Rectal smooth muscle tissue (tissue), 1 donor: ENCODE results near the gene LPP.

Experiments
- H3K27ac ChIP-seq: one replicate; pipeline ENCODE4 v1.7.0; 2013; ENCODE audit warnings: low read depth, low read length, inconsistent platforms
- H3K27me3 ChIP-seq: one replicate; pipeline ENCODE4 v1.7.0; 2013; ENCODE audit warnings: low read length; ENCODE audit not compliant: control insufficient read depth, insufficient read depth
- H3K36me3 ChIP-seq: one replicate; pipeline ENCODE4 v1.7.0; 2013; ENCODE audit warnings: low read length; ENCODE audit not compliant: control insufficient read depth, insufficient read depth
- H3K4me1 ChIP-seq: one replicate; pipeline ENCODE4 v1.7.0; 2013; ENCODE audit warnings: low read length; ENCODE audit not compliant: control insufficient read depth, insufficient read depth
- H3K4me3 ChIP-seq: one replicate; pipeline ENCODE4 v1.7.0; 2013; ENCODE audit warnings: low read length
- H3K9ac ChIP-seq: one replicate; pipeline ENCODE4 v1.7.0; 2013; ENCODE audit warnings: low read length

Gene LPP

GRCh38 chr3:188772886-188773285 is 618.9 kb downstream of the LPP start:
- Histone ChIP-seq H3K27ac (no peak overlapping the region), H3K36me3 (no peaks in the 10 kb centered on the region), H3K4me3 (no peak overlapping the region), H3K9ac (no peak overlapping the region), H3K27me3 (no peaks in the 10 kb centered on the region), H3K4me1 (peaks cover 3% of the 10 kb centered on the region)

- H3K36me3 ChIP-seq, result no peaks in the 10 kb centered on the region
- H3K27me3 ChIP-seq, result no peaks in the 10 kb centered on the region
- H3K9ac ChIP-seq, result no peak overlapping the region
- peaks cover 3% of the 10 kb centered on the region for H3K4me1 ChIP-seq
- H3K4me3 ChIP-seq, result no peak overlapping the region
- no peak overlapping the region for H3K27ac ChIP-seq
Measured at GRCh38 chr3:188775412-188775811, 621.5 kb downstream of the LPP start.

- Histone ChIP-seq H3K4me1 (peaks cover 3% of the 10 kb centered on the region), H3K36me3 (no peaks in the 10 kb centered on the region), H3K9ac (no peak overlapping the region), H3K27me3 (no peaks in the 10 kb centered on the region), H3K27ac (no peak overlapping the region), H3K4me3 (no peak overlapping the region)
Measured at GRCh38 chr3:188776447-188776846, 622.5 kb downstream of the LPP start.

GRCh38 chr3:188778091-188778852 is 624.3 kb downstream of the LPP start:
- H3K36me3 ChIP-seq, result no peaks in the 10 kb centered on the region
- no peak overlapping the region for H3K27ac ChIP-seq
- H3K4me1 ChIP-seq, result no peaks in the 10 kb centered on the region
- no peak overlapping the region for H3K9ac ChIP-seq
- H3K4me3 ChIP-seq, result no peak overlapping the region
- H3K27me3 ChIP-seq, result no peaks in the 10 kb centered on the region

GRCh38 chr3:188779281-188779980 is 625.5 kb downstream of the LPP start:
- H3K27me3 ChIP-seq, result no peaks in the 10 kb centered on the region
- no peaks in the 10 kb centered on the region for H3K36me3 ChIP-seq
- no peaks in the 10 kb centered on the region for H3K4me1 ChIP-seq
- no peak overlapping the region for H3K27ac ChIP-seq
- H3K9ac ChIP-seq, result no peak overlapping the region
- no peak overlapping the region for H3K4me3 ChIP-seq

GRCh38 chr3:188780193-188781147 is 626.5 kb downstream of the LPP start:
- no peaks in the 10 kb centered on the region for H3K27me3 ChIP-seq
- no peak overlapping the region for H3K4me3 ChIP-seq
- H3K36me3 ChIP-seq, result no peaks in the 10 kb centered on the region
- no peaks in the 10 kb centered on the region for H3K4me1 ChIP-seq
- H3K27ac ChIP-seq, result peak overlapping the region; percentile 38
- no peak overlapping the region for H3K9ac ChIP-seq

GRCh38 chr3:188782613-188783124 is 628.7 kb downstream of the LPP start:
- Histone ChIP-seq H3K36me3 (no peaks in the 10 kb centered on the region), H3K9ac (no peak overlapping the region), H3K27me3 (no peaks in the 10 kb centered on the region), H3K4me1 (no peaks in the 10 kb centered on the region), H3K4me3 (no peak overlapping the region), H3K27ac (no peak overlapping the region)

- no peak overlapping the region for H3K27ac ChIP-seq
- no peak overlapping the region for H3K9ac ChIP-seq
- no peaks in the 10 kb centered on the region for H3K27me3 ChIP-seq
- peaks cover 5% of the 10 kb centered on the region for H3K4me1 ChIP-seq
- no peaks in the 10 kb centered on the region for H3K36me3 ChIP-seq
- no peak overlapping the region for H3K4me3 ChIP-seq
Measured at GRCh38 chr3:188786424-188786823, 632.5 kb downstream of the LPP start.

GRCh38 chr3:188788621-188789081 is 634.7 kb downstream of the LPP start:
- Histone ChIP-seq H3K36me3 (no peaks in the 10 kb centered on the region), H3K27ac (no peak overlapping the region), H3K4me3 (no peak overlapping the region), H3K27me3 (no peaks in the 10 kb centered on the region), H3K9ac (no peak overlapping the region), H3K4me1 (peaks cover 5% of the 10 kb centered on the region)

GRCh38 chr3:188789251-188789650 is 635.3 kb downstream of the LPP start:
- no peak overlapping the region for H3K27ac ChIP-seq
- H3K36me3 ChIP-seq, result no peaks in the 10 kb centered on the region
- H3K4me1 ChIP-seq, result peaks cover 5% of the 10 kb centered on the region
- H3K4me3 ChIP-seq, result no peak overlapping the region
- H3K27me3 ChIP-seq, result no peaks in the 10 kb centered on the region
- no peak overlapping the region for H3K9ac ChIP-seq

- no peak overlapping the region for H3K4me3 ChIP-seq
- no peaks in the 10 kb centered on the region for H3K27me3 ChIP-seq
- H3K27ac ChIP-seq, result no peak overlapping the region
- H3K9ac ChIP-seq, result no peak overlapping the region
- peaks cover 6% of the 10 kb centered on the region for H3K4me1 ChIP-seq
- H3K36me3 ChIP-seq, result no peaks in the 10 kb centered on the region
Measured at GRCh38 chr3:188791311-188791710, 637.4 kb downstream of the LPP start.

- no peak overlapping the region for H3K9ac ChIP-seq
- H3K27me3 ChIP-seq, result no peaks in the 10 kb centered on the region
- no peak overlapping the region for H3K27ac ChIP-seq
- no peak overlapping the region for H3K4me3 ChIP-seq
- H3K4me1 ChIP-seq, result peaks cover 13% of the 10 kb centered on the region
- H3K36me3 ChIP-seq, result no peaks in the 10 kb centered on the region
Measured at GRCh38 chr3:188792793-188793192, 638.8 kb downstream of the LPP start.
